ENCODE data around the gene DNASE1. TPM values are rescaled to one million over a fixed set of nuclear protein-coding genes. Genes with fewer than 3 reads are reported as not detected.

The DNASE1 gene
- total and polyA plus RNA-seq, 9 of the 15 experiments (the other 6 are each of a cell fraction or from before 2014, with no cell fraction given): 0.53 to 10.1 (median 5.9) TPM

DNA sequence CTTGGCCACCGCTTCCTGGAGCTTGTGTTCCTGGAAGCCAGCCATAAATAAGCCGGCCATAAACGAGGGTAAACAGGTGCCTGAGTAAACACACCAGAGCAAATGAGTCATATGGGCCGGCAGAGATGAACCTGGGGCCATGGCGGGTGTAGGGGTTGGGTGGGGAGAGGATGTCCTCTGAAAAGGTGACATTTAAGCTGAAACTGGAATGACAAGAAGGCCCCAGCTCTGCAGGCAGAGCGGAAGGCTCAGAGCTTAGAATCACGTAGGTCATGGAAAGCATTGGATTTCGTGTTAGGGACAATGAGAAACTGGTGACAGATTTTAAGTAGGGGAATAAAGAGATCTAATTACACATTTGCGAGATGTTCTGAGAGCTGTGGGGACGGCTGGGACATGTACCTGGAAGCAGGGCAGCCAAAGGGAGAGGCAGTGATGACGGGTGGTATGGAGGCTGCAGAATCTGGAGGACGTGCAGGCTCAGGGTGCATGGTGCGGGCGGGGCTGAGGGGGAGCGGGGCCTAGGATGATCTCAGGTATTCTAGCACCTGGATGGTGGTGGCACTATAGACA is 8.1 kb upstream of the DNASE1 start (continued):
- TF ChIP-seq, protein P1, sequence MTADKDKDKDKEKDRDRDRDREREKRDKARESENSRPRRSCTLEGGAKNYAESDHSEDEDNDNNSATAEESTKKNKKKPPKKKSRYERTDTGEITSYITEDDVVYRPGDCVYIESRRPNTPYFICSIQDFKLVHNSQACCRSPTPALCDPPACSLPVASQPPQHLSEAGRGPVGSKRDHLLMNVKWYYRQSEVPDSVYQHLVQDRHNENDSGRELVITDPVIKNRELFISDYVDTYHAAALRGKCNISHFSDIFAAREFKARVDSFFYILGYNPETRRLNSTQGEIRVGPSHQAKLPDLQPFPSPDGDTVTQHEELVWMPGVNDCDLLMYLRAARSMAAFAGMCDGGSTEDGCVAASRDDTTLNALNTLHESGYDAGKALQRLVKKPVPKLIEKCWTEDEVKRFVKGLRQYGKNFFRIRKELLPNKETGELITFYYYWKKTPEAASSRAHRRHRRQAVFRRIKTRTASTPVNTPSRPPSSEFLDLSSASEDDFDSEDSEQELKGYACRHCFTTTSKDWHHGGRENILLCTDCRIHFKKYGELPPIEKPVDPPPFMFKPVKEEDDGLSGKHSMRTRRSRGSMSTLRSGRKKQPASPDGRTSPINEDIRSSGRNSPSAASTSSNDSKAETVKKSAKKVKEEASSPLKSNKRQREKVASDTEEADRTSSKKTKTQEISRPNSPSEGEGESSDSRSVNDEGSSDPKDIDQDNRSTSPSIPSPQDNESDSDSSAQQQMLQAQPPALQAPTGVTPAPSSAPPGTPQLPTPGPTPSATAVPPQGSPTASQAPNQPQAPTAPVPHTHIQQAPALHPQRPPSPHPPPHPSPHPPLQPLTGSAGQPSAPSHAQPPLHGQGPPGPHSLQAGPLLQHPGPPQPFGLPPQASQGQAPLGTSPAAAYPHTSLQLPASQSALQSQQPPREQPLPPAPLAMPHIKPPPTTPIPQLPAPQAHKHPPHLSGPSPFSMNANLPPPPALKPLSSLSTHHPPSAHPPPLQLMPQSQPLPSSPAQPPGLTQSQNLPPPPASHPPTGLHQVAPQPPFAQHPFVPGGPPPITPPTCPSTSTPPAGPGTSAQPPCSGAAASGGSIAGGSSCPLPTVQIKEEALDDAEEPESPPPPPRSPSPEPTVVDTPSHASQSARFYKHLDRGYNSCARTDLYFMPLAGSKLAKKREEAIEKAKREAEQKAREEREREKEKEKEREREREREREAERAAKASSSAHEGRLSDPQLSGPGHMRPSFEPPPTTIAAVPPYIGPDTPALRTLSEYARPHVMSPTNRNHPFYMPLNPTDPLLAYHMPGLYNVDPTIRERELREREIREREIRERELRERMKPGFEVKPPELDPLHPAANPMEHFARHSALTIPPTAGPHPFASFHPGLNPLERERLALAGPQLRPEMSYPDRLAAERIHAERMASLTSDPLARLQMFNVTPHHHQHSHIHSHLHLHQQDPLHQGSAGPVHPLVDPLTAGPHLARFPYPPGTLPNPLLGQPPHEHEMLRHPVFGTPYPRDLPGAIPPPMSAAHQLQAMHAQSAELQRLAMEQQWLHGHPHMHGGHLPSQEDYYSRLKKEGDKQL (CRISPR knock-in tag; IDR thresholded peaks at IDR 0.05; ENCODE audit: borderline replicate concordance): no peak
- TF ChIP-seq, protein P2, sequence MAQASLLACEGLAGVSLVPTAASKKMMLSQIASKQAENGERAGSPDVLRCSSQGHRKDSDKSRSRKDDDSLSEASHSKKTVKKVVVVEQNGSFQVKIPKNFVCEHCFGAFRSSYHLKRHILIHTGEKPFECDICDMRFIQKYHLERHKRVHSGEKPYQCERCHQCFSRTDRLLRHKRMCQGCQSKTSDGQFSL (CRISPR knock-in tag; IDR thresholded peaks at IDR 0.05): no peak
- TF ChIP-seq, protein P2 (tag; IDR thresholded peaks at IDR 0.05): no peak
- TF ChIP-seq CREM (IDR thresholded peaks at IDR 0.05; ENCODE audit: low read depth) (peak; percentile 14; the same call in 1 of the 2 replicates), TCF3 (CRISPR knock-in tag; IDR thresholded peaks at IDR 0.05) (peak; percentile 59), PTTG1 (tag; IDR thresholded peaks at IDR 0.05; ENCODE audit: low read depth) (no peak), SREBF1 (IDR thresholded peaks at IDR 0.05; ENCODE audit: borderline replicate concordance, low read depth, low read length) (no peak), RBM34 (IDR thresholded peaks at IDR 0.05; ENCODE audit: borderline replicate concordance, insufficient read depth, low read length) (no peak)
- TF ChIP-seq, protein P3, sequence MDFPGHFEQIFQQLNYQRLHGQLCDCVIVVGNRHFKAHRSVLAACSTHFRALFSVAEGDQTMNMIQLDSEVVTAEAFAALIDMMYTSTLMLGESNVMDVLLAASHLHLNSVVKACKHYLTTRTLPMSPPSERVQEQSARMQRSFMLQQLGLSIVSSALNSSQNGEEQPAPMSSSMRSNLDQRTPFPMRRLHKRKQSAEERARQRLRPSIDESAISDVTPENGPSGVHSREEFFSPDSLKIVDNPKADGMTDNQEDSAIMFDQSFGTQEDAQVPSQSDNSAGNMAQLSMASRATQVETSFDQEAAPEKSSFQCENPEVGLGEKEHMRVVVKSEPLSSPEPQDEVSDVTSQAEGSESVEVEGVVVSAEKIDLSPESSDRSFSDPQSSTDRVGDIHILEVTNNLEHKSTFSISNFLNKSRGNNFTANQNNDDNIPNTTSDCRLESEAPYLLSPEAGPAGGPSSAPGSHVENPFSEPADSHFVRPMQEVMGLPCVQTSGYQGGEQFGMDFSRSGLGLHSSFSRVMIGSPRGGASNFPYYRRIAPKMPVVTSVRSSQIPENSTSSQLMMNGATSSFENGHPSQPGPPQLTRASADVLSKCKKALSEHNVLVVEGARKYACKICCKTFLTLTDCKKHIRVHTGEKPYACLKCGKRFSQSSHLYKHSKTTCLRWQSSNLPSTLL (IDR thresholded peaks at IDR 0.05): no peak
